ENCODE data around the gene EXOC2.
"Not testable (repeated sequence)": the region's sequence is repeated elsewhere in the genome, so short reads cannot be mapped to it uniquely, and the experiment has no call there.

EXOC2 gene

DNA sequence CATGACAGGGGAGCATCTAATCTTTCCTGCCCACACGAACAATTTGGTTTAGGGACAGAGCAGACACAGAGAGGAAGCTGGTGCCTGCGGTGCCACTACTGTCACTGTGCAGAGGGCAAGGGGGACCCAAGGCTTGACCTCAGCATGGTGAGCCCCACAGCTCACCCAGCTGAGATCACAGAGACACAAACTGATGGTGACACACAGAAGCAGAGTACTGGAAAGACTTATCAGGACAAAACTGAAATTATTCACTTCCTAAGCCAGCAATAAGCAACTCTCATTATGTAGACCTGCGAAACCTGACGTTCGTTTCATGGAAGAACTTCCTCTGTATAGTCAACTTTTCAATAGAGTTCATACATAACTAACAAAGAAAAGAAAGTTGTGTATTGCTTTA, 122.1 kb downstream of the EXOC2 start:
- no peak for DNase-seq

DNA sequence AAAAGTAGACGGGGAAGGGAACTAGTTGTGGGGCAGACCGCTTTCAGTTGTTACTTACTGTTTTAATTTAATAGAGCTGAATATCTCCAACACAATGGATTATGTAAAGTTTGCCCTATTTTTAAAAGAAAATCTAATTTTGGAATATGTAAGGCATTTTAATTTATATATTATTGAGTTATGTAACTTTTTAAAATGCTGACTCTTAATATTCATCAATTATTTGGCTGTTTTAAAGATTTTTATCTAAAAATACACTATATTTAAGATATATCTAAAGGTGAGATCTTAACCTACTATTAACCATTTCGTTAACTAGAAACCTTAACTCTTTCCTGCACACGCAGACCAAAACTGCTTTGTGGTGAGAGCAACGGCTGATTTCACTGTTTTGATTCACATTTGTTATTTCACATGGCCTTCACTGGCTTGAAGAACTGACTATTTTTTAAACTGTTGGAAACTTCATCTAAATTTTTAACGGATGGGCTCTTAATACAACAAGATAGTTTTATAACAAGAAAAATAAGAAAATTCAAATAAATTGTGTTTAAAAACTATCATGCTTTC, 123.9 kb downstream of the EXOC2 start:
- DNase-seq = no peak

DNA sequence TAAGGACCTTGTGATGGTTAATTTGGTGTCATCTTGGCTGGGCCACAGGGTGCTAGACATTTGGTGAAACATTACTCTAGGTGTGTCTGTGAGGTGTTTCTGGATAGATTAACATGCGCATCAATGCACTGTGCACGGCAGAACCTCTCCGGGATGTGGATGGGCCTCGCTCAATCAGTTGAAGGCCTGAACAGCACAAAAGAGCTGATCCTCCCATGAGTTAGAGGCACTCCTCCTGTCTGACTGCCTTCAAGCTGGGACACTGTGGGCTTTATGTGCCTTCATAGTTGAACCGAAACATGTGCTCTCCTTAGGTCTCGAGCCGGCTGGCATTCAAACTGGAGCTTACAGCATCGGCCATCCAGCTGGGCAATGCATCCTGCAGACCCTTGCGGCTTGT, 124.9 kb downstream of the EXOC2 start:
- no peak for DNase-seq

DNA sequence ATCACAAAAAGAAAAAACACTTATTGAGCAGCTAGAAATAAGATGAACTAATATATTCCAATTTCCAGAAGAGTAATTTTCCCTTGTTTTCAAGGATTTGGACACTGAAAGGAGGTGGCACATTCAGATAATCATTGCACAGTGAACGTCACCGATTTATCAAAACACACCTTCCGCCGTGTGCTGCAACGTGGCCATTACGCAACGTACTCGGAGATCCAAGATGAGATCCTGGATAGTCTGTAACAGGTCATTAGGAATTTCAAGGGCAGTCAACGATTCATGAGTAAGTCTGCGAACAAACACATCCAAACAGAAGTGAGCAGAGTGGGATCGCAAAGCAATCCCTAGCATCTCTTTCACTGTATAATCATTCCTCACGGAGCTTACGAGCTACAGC, 129.1 kb downstream of the EXOC2 start:
- DNase-seq = no peak

DNA sequence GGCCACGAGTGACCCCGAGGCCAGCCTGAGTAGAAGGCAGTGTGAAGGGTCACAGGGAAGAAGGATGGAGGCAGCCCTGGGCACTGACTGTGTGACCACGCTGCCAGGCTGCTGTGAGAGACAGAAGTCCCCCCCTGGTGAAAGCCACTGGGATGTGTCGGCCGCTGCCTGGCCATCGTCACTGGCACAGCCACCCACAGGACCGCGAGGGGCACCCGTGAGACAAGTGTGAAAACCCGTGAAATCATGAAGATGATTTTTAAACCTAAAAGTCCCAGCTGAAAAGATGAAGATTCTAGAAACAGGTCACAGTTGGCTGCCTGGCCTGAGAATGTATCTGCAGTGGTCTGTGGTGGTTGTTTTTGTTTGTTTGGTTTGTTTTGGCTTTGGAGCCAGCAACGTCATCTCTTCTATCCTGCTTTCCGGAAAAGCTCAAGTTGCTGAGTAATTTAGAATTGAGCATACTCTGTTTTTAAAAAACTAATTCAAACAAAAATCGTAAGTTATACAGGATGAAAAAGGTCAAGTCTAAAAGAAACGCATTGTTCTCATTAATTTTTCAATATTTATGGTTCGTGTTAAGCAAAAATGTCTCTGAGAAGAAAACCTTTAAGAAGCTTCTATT, 130.8 kb downstream of the EXOC2 start:
- DNase-seq = no peak

DNA sequence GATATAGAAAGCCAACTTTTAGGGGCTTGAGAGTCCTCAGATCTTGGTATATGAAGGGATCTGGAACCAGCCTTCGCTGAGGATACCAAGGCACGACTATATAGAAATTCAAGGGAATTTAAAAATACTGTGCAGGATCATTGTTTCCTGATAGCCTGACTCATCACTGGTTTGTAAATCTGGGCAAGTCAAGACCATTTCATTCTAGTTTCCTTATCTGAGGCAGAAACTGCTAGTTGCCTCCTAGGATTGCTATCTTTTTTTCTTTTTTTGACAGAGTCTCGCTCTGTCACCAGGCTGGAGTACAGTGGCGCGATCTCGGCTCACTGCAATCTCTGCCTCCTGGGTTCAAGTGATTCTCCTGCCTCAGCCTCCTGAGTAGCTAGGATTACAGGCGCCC, 131.6 kb downstream of the EXOC2 start:
- DNase-seq = not testable (repeated sequence)

DNA sequence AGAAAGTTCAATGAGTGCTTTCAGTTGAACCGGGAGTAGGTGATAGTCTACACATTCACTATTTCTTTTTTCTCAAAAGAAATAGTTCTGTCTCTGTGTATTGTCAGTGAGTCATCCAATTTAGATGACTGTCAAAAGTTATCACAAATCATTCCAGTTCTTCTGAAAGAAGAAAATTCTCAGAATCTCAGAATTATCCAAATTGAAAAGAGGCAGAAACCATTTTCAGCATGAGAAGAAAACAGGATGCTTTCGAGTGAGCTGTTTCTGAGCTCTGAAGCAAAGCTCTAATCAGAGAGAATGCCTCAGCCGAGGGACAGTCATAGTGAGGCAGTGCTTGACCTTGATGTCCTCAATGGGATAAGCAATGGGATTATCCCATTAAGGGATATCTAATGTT, 134.0 kb downstream of the EXOC2 start:
- no peak for DNase-seq

DNA sequence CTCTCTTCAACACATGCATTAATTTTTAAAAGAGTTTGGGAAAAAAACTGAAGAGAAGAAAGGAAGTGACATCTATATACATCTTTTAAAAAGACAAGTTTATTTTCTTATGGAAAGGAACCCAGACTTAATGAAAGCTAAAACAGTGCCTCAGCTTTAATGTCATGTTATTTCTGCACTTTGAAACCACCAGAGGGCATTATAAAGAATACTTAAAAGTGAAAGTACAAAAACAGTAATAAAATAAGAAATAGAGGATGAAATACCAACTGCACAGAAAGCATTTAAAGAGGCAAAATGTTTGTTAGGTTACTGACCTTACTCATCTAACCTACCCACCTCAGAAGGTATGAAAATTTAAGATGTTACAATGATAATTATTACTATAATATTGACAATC, 134.8 kb downstream of the EXOC2 start:
- DNase-seq = no peak

DNA sequence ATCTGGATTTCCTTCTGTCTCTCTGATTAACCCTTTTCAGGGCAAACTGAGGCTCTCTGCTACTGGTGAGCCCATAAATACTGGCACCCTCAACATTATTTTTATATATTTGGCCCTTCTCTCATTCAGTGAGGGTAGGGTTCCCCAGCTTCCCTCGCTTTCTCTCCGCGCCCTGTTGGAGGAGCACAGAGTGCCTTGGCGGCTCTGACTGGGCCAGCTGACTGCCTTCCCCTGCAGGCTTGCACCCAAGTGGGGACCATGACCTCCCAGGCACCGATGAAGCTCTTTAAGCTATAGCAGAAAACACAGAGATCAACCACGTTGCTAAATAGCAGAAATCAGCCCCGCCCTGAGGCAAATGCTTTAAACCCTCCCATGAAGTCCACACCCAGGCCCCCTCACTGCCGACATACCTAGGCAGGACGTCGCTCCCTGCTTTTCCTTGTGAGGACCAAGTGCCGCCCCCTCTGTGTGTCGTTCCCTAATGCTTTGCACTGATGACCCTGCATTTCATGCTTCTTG, 141.0 kb downstream of the EXOC2 start:
- DNase-seq = no peak

DNA sequence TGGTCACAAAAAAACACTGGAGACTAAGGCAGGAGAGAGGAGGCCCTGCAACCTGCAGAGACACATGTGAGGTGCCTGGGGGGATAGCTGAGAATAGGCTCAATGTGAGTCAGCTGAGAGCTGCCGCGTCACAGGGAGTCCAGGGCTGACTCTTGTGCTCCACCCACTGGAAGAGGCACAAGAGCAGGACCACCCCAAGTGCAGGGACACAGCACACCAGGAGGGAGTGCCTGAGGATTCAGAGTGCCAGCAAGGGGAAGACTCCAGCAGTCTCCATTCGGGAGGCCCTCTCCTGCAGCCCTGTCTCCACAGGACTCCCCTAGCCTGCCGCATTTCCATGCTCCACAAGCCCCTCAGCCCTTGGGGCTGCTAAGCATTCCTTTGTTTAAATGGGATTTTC, 141.5 kb downstream of the EXOC2 start:
- DNase-seq = no peak

DNA sequence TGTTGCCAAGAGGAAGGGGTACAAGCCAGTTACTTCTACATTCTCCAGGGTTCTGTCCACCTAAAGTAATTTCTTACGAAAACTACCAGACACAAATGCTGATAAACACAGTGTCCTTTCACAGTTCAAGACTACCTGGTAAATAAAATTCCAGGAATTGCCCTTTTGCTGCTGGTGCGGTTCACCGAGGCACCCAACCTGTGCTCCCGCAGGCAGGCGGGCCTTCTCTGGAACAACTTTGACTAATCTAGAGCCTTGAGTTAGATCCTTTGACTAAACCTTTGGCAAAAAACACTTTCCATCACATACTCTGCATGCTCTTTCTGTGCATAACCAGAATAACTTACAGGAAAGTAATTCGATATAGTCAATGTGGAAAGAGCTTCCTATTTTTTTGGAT, 143.0 kb downstream of the EXOC2 start:
- DNase-seq = no peak

DNA sequence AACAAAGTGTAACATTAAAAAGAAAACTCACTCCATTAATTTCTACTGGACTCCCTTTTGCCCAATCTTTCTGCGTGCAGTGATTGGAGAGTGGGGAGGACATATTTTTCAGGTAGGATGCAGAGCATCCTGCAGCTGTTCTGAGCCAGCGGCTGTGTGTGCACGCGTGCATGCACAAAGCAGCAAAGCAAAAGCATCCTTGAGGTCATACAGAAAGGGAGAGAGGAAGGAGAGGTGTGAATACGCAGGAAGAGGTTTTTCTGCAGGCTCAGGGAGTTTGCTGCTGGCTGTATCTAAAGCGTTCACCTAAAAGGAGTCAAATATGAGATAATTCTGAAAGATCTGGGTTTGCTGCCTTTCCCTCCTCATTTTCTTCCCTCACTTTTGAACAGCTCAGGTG, 144.4 kb downstream of the EXOC2 start:
- no peak for DNase-seq

DNA sequence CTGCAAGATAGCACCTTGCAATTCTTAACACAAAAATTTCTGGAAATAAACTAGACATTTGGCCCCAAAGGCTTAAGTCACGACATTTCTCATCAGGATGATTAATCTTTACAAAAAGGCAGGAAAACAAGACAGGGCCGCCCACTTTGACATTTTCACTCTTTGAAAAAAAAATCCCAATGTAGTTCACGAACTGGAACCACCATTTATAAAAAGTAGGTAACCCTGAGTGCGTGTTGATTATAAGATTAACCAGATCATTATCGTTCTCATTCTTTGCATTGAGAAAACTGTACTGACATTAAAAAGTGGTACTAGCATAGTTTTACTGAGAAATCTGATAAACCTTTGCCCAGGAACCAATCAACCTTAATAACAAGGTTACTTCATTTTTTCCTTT, 144.8 kb downstream of the EXOC2 start:
- DNase-seq = no peak

DNA sequence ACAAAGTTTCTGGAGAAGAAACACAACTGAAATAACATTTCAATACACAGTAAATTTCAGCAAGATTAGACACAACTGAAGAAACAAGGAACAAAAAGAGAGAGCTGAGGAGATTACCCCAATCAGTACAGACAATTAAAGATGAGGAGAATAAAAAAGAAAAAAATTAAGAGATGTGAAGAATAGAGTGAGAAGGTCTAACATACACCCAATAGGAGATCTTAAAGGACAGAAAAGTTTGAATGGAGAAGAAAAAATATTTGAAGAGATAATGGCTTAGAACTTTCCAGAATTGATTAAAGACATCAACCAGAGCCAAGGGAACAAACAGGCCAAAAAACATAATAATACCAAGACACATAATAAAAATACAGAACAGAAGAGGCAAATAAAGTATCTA, 152.4 kb downstream of the EXOC2 start:
- DNase-seq = no peak

DNA sequence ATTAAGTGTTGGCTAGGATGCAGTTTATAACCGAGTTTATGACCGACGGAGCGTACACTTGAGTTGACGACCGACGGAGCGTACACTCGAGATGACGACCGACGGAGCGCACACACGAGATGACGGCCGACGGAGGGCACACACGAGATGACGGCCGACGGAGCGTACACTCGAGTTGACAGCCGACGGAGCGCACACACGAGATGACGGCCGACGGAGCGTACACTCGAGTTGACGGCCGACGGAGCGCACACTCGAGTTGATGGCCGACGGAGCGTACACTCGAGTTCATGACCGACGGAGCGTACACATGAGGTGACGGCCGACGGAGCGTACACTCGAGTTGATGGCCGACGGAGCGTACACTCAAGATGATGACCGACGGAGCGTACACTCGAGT, 155.8 kb downstream of the EXOC2 start:
- DNase-seq = no peak

DNA sequence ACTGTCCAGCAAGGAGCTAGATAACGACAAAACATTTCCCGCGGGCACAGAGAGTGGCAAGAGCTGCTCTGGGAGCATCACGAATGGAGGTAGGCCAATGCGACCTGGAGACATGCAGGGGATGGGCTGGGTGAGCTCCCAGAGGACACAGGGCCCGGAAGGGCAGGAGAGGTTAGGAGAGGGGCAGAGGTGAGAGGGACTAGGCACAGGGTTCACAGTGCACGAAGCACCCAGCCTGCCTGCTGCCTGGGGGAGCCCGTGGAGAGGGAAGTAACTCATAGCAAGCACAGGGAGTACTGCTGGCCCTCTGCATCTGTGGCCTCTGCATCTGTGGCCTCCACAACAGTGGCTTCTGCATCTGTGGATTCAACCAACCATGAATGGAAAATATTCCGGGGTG, 162.5 kb downstream of the EXOC2 start:
- no peak for DNase-seq

DNA sequence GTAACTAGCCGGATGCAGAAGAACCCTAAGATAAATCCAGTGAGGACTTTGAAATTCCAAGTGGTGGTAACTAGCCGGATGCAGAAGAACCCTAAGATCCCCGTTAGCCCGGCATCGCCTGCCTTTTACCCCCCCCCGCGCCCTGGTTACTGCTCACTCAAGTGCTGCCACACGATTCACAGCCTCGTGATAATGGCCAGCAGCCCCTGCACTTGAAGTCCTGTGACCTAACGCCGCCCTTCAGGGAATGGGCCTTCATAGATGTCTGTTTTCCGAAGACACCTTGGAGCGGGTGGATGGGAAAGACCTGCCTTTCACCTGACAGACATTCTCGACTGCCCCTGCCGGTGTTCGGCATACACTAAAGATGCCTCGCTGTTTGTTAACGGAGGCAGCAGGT, 163.9 kb downstream of the EXOC2 start:
- DNase-seq = no peak

DNA sequence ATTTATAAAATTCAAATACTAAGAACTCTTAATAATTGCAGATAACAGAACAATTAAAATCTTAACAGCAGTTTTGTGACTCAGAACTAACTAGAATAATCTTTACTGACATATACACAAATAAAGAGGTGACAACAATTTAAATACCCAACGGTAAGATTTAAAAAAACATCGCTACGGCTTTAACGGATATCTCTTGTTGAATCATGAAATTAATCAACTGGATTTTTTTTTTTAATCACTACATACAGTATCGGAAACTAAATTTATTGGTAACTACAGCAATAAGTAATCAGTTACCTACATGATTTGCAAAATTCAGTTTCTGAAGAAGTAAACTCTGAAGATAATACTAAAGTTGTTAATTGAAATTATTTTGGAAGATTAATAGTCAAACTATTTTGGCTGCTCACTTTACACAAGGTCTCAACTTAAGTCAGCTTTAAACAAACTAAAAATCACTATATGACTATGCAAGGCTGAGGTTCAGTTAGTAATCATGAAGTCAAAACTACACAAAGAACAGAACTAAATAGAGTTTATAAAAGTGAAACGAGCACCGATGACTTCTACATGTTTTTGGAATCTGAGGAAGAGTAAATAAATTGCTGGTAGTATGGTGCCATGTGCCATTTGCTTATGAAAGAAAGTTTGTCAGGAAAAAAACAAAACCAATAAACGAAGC, 164.8 kb downstream of the EXOC2 start:
- DNase-seq = no peak

DNA sequence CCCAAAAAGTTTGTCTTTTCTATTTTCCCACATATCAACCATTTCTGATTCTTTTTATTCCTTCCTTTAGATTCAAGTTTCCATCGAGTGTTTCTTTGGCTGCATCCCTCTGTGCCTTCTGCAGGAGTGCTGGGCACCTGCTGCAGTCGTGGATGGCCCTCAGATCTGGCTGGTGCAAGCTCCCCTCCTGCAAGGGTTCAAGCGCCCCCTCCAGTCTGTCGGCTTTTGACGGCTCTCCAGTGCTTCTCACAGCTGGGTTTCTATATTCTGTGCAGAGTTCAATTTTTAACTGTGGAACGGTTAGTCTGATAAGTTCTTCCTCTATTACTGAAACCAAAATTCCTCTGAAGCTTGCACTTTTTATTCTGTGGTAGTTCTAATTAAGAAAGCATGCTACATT, 168.1 kb downstream of the EXOC2 start:
- no peak for DNase-seq

DNA sequence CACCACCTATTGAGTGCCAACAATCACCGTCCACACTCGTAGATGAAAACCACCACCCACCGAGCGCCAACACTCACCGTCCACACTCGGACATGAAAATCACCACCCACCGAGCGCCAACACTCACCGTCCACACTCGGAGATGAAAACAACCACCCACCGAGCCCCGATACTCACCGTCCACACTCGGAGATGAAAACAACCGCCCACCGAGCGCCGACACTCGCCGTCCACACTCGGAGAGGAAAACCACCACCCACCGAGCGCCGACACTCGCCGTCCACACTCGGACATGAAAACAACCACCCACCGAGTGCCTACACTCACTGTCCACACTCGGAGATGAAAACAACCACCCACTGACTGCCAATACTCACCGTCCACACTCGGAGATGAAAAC, 172.1 kb downstream of the EXOC2 start:
- DNase-seq = no peak

DNA sequence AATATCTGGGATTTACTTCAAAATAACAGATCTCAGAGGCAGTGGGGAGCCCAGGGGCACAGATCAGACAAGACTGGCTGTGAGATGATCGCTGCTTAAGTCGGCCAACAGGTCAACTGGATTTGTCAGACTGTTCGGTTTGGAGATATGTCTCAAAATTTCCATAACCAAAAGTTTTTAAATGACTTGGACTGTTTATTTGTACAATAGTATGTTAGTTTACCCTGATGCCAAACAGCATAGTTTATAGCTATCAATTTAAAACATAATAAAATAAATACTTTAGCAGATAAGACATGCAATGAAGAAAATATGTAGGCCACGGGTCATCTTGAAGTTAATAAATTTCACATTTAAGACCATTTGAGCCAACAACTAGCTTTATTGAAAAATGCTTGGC, 174.7 kb downstream of the EXOC2 start:
- DNase-seq = no peak

DNA sequence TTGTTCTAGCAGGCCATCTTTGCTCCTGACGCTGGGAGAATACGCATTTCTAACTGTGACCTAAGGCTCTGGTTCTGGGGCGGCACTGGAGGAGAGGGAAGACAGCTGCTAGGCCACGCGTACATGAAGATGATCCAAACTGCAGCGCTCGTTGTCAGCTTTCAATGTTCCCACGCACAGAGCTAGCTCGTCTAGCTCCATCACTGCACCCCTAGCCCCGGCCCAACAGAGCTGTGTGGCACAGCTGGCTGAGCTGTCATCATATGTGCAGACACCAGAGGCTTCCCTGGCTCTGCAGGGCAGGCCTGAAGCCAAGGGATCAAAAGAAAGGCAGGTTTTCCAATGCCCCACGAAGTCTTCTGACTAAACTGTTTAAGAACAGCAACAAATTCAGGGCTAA, 176.7 kb downstream of the EXOC2 start:
- no peak for DNase-seq

DNA sequence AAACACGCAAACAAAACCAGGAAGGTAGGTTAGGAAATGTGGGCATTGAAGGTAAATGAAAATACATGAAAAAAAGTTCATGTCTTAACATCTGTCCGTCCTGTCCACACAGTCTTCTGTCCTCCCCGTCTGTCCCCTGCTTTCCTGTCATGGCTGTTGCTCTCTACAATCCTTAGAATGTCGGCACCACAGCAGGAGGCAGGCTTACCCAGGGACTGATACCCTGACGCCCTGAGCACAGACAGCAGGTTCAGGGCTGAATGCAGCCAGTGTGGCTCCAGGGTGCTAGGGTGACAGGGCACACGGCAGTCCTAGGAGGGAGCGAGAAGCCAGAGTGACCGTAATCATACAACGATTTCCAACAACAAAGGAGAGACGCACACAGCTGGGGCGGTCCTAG, 177.7 kb downstream of the EXOC2 start:
- DNase-seq = no peak

DNA sequence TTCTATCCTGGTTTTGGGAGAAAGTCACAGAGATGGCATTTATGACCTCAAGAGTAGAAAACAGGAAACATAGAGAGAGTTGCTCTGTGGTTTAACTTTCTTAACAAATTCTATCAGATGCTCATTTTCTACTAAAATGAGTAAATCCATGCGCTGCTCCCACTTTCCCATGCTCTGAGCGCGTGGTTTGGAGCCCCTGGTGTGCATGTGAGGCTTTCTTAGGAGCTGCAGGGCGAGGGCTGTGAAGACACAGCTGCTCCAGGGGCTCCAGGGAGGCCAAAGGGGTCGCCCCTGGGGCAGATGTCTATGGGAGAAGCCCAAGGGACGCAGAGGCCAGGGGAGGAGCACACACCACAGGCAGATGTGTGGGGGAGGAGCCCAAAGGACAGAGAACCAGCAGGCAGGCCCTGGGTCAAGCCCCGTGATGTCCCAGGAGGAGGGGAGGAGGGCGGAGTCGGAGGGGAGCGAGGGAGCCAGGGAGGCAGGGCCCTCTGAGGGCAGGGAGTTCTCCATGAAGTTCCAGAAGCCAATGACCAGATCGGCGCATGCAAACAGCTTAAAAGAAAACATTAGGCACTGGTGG, 178.5 kb downstream of the EXOC2 start:
- no peak for DNase-seq

Data from NCI-H2227 treated with DMSO at 0.1 percent for 48 hours (cell line).